CD4-positive, alpha-beta memory T cell (primary cell): ENCODE results near the gene SKA1. TPM values are rescaled to one million over a fixed set of nuclear protein-coding genes. Genes with fewer than 3 reads are reported as not detected.

Experiments
- CTCF ChIA-PET: fragments of 350-600 bp; sonication (Branson Sonifier 250); formaldehyde crosslinking; loops from one replicate; lab custom pipeline; 2021; ENCODE audit warnings: inconsistent platforms; ENCODE audit not compliant: partially characterized antibody; lab: Charles Lee
- POLR2A ChIA-PET: fragments of 350-600 bp; sonication (Branson Sonifier 250); formaldehyde crosslinking; loops from one replicate; lab custom pipeline; 2021; ENCODE audit not compliant: partially characterized antibody; lab: Charles Lee
- DNase-seq, 5 donors: peaks; one replicate each; pipeline versions ENCODE4 v3.0.0 to v3.0.0-alpha.2; 2020 to 2022; ENCODE audit warnings: mixed read lengths in 1 of 5
- H3K27ac ChIP-seq: one replicate; pipeline ENCODE4 v1.7.0; 2013; ENCODE audit warnings: low read depth, low read length
- H3K27me3 ChIP-seq: 2 replicates; pipeline ENCODE4 v1.7.0; 2013; ENCODE audit warnings: mild to moderate bottlenecking, low read length, moderate library complexity; ENCODE audit not compliant: insufficient read depth
- H3K36me3 ChIP-seq: 2 replicates; pipeline ENCODE4 v1.7.0; 2013; ENCODE audit warnings: mild to moderate bottlenecking, low read length, moderate library complexity; ENCODE audit not compliant: insufficient read depth
- H3K4me1 ChIP-seq: 2 replicates; pipeline ENCODE4 v1.7.0; 2013; ENCODE audit warnings: mild to moderate bottlenecking, low read length, moderate library complexity; ENCODE audit not compliant: insufficient read depth
- H3K4me3 ChIP-seq, 2 donors: one replicate each; pipeline ENCODE4 v1.7.0; 2013; ENCODE audit warnings: low read length in 2 of 2, mild to moderate bottlenecking in 1 of 2
- H3K9me3 ChIP-seq, 2 donors: one replicate each; pipeline ENCODE4 v1.7.0; 2013; ENCODE audit warnings: low read length in 2 of 2, control low read depth in 1 of 2; ENCODE audit not compliant: control insufficient read depth in 1 of 2
- H3K27ac Mint-ChIP-seq, 7 donors: one replicate each; pipeline ENCODE4 v1.8.0; 2020 to 2021; ENCODE audit warnings: mixed read lengths in 7 of 7, mild to moderate bottlenecking in 6 of 7, inconsistent platforms in 3 of 7, moderate library complexity in 3 of 7
- H3K27me3 Mint-ChIP-seq, 2 donors: one replicate each; pipeline ENCODE4 v1.8.0; 2020 to 2021; ENCODE audit warnings: mixed read lengths in 2 of 2
- H3K36me3 Mint-ChIP-seq, 2 donors: one replicate each; pipeline ENCODE4 v1.8.0; 2020 to 2021; ENCODE audit warnings: mixed read lengths in 2 of 2, inconsistent platforms in 1 of 2, mild to moderate bottlenecking in 1 of 2
- H3K4me1 Mint-ChIP-seq, 4 donors: one replicate each; pipeline ENCODE4 v1.8.0; 2020 to 2021; ENCODE audit warnings: mixed read lengths in 4 of 4, mild to moderate bottlenecking in 1 of 4
- H3K4me3 Mint-ChIP-seq, 8 donors: one replicate each; pipeline ENCODE4 v1.8.0; 2020 to 2021; ENCODE audit warnings: mixed read lengths in 8 of 8, mild to moderate bottlenecking in 7 of 8, moderate library complexity in 6 of 8, inconsistent platforms in 3 of 8
- H3K9me3 Mint-ChIP-seq, 8 donors: one replicate each; pipeline ENCODE4 v1.8.0; 2020 to 2021; ENCODE audit warnings: mixed read lengths in 8 of 8, mild to moderate bottlenecking in 5 of 8, inconsistent platforms in 3 of 8, moderate library complexity in 1 of 8
- intact Hi-C: fragments of 100-400 bp; cut with micrococcal nuclease; formaldehyde crosslinking; loops from one replicate; pipeline ENCODE4 v1.15.1; 2023
- polyA plus RNA-seq, 2 donors: library from polyadenylated mRNA; unstranded; fragments of 300-500 nt; fragmentation: Illumina TruSeq; gene quantifications; one replicate each; pipeline ENCODE4 v1.2.3, GENCODE V29; 2021
- total RNA-seq, 2 experiments: library from RNA; stranded (reverse); gene quantifications; one replicate each; pipeline ENCODE4 v1.2.3, GENCODE V29; 2021

The SKA1 gene
- total and polyA plus RNA-seq, 4 experiments from 2014 or later = 0.16 to 0.47 (median 0.28) TPM; not detected in 1

GRCh38 chr18:50369672-50370071 lies 5.2 kb upstream of the SKA1 start:
- Mint-ChIP-seq H3K27ac (no peak overlapping the region), H3K27me3 (peaks cover 29 to 30% of the 10 kb centered on the region in 2 donors), H3K4me1 (peaks cover 2 to 5% (median 4%) of the 10 kb centered on the region in 4 donors), H3K4me3 (no peak overlapping the region), H3K36me3 (peaks cover 6 to 10% of the 10 kb centered on the region in 2 donors), H3K9me3 (peaks cover 0 to 30% (median 22%) of the 10 kb centered on the region in 8 donors)
- H3K27me3 ChIP-seq = peaks cover 5% of the 10 kb centered on the region
- H3K4me3 ChIP-seq = no peak overlapping the region
- no peaks in the 10 kb centered on the region for H3K36me3 ChIP-seq
- H3K4me1 ChIP-seq = peaks cover 7% of the 10 kb centered on the region
- intact Hi-C loops = loop anchor here (5.0 kb wide), 1 partner anchor 557 kb away; the partner anchor contains the start of gene ACAA2
- DNase-seq = no peak
- ChIA-PET CTCF (interaction anchor here (0.6 to 5.8 kb wide), 2 partner anchors 13 to 579 kb away, joined by 3 to 26 read pairs; no protein-coding TSS in a partner anchor), POLR2A (no interaction called here)
- H3K27ac ChIP-seq = no peak overlapping the region
- no peaks in the 10 kb centered on the region for H3K9me3 ChIP-seq

- peaks cover 6 to 15% (median 11%) of the 10 kb centered on the region in 4 donors for H3K4me1 Mint-ChIP-seq
- H3K27ac ChIP-seq = no peak overlapping the region
- no peaks in the 10 kb centered on the region for H3K9me3 ChIP-seq
- ChIA-PET POLR2A (no interaction called here), CTCF (interaction anchor here (5.8 kb wide), 1 partner anchor 16 kb away, joined by 26 read pairs; no protein-coding TSS in a partner anchor)
- H3K4me3 Mint-ChIP-seq = no peak overlapping the region
- H3K27me3 ChIP-seq = peaks cover 5% of the 10 kb centered on the region
- no peak overlapping the region for H3K4me3 ChIP-seq
- no peak for DNase-seq
- peaks cover 0 to 29% (median 22%) of the 10 kb centered on the region in 8 donors for H3K9me3 Mint-ChIP-seq
- H3K27ac Mint-ChIP-seq = no peak overlapping the region
- peaks cover 14% of the 10 kb centered on the region for H3K4me1 ChIP-seq
- peaks cover 18 to 20% of the 10 kb centered on the region in 2 donors for H3K27me3 Mint-ChIP-seq
- no peaks in the 10 kb centered on the region for H3K36me3 ChIP-seq
- intact Hi-C loops = loop anchor here (5.0 kb wide), 1 partner anchor 560 kb away; the partner anchor contains the start of gene ACAA2
- peaks cover 6 to 10% of the 10 kb centered on the region in 2 donors for H3K36me3 Mint-ChIP-seq
Observed at GRCh38 chr18:50372743-50373142, 2.1 kb upstream of the SKA1 start.

GRCh38 chr18:50373561-50374219 lies 1.2 kb upstream of the SKA1 start:
- no peaks in the 10 kb centered on the region for H3K9me3 ChIP-seq
- ChIA-PET POLR2A (interaction anchor here (0.9 to 1.9 kb wide), 3 partner anchors 84 to 92 kb away, joined by 3 to 13 read pairs (median 3); partner anchors contain the start of gene MBD1), CTCF (interaction anchor here (1.5 to 5.8 kb wide), 3 partner anchors 15 to 106 kb away, joined by 3 to 26 read pairs (median 3); no protein-coding TSS in a partner anchor)
- H3K36me3 ChIP-seq = no peaks in the 10 kb centered on the region
- H3K27me3 ChIP-seq = peaks cover 5% of the 10 kb centered on the region
- peaks cover 14% of the 10 kb centered on the region for H3K4me1 ChIP-seq
- no peak overlapping the region for H3K4me3 ChIP-seq
- no peak for DNase-seq
- intact Hi-C loops = loop anchor here (1.0 to 5.0 kb wide), 6 partner anchors 16 to 913 kb away; partner anchors contain the start of genes ACAA2, CXXC1, DYM and MEX3C
- peaks cover 6 to 10% of the 10 kb centered on the region in 2 donors for H3K36me3 Mint-ChIP-seq
- H3K27me3 Mint-ChIP-seq = peaks cover 14 to 15% of the 10 kb centered on the region in 2 donors
- H3K4me1 Mint-ChIP-seq = peaks cover 6 to 15% (median 11%) of the 10 kb centered on the region in 4 donors
- peak overlapping the region in 3 of 7 donors; percentile 89 to 94 (median 91) for H3K27ac Mint-ChIP-seq
- H3K27ac ChIP-seq = no peak overlapping the region
- H3K4me3 Mint-ChIP-seq = peak overlapping the region in 2 of 8 donors; percentile 20 to 85
- peaks cover 0 to 23% (median 17%) of the 10 kb centered on the region in 8 donors for H3K9me3 Mint-ChIP-seq

GRCh38 chr18:50374220-50374752 lies 560 bp upstream of the SKA1 start:
- Histone ChIP-seq H3K27me3 (peaks cover 5% of the 10 kb centered on the region), H3K9me3 (no peaks in the 10 kb centered on the region), H3K4me3 (peak overlapping the region; percentile 19 to 60), H3K36me3 (no peaks in the 10 kb centered on the region), H3K4me1 (peaks cover 14% of the 10 kb centered on the region), H3K27ac (peak overlapping the region; percentile 57)
- Mint-ChIP-seq H3K4me3 (peak overlapping the region; percentile 79 to 85 (median 82)), H3K4me1 (peaks cover 6 to 15% (median 11%) of the 10 kb centered on the region in 4 donors), H3K36me3 (peaks cover 4 to 10% of the 10 kb centered on the region in 2 donors), H3K27me3 (peaks cover 11 to 13% of the 10 kb centered on the region in 2 donors), H3K9me3 (peaks cover 0 to 18% (median 12%) of the 10 kb centered on the region in 8 donors), H3K27ac (peak overlapping the region; percentile 81 to 94 (median 91))
- ChIA-PET POLR2A (interaction anchor here (0.9 to 1.9 kb wide), 6 partner anchors 67 to 504 kb away, joined by 3 to 13 read pairs (median 4); partner anchors contain the start of genes MBD1 and ME2), CTCF (interaction anchor here (1.5 to 5.8 kb wide), 3 partner anchors 15 to 106 kb away, joined by 3 to 26 read pairs (median 3); no protein-coding TSS in a partner anchor)
- no peak for DNase-seq
- intact Hi-C loops = loop anchor here (1.0 to 5.0 kb wide), 6 partner anchors 17 to 914 kb away; partner anchors contain the start of genes ACAA2, CXXC1, DYM and MEX3C

GRCh38 chr18:50377061-50377798 lies 2.4 kb downstream of the SKA1 start:
- H3K36me3 ChIP-seq = no peaks in the 10 kb centered on the region
- ChIA-PET POLR2A (no interaction called here), CTCF (interaction anchor here (1.4 to 1.5 kb wide), 2 partner anchors 20 to 109 kb away, joined by 4 to 6 read pairs; no protein-coding TSS in a partner anchor)
- H3K9me3 ChIP-seq = no peaks in the 10 kb centered on the region
- H3K27ac Mint-ChIP-seq = no peak overlapping the region
- DNase-seq = no peak
- peaks cover 14% of the 10 kb centered on the region for H3K4me1 ChIP-seq
- intact Hi-C loops = no loop called here
- H3K36me3 Mint-ChIP-seq = no peaks in the 10 kb centered on the region
- no peaks in the 10 kb centered on the region for H3K27me3 ChIP-seq
- peaks cover 6 to 15% (median 11%) of the 10 kb centered on the region in 4 donors for H3K4me1 Mint-ChIP-seq
- no peaks in the 10 kb centered on the region for H3K9me3 Mint-ChIP-seq
- no peak overlapping the region for H3K27ac ChIP-seq
- no peak overlapping the region for H3K4me3 Mint-ChIP-seq
- H3K4me3 ChIP-seq = no peak overlapping the region
- H3K27me3 Mint-ChIP-seq = no peaks in the 10 kb centered on the region

GRCh38 chr18:50388988-50389387 lies 14.1 kb downstream of the SKA1 start:
- Mint-ChIP-seq H3K27ac (no peak overlapping the region), H3K36me3 (no peaks in the 10 kb centered on the region), H3K9me3 (no peaks in the 10 kb centered on the region), H3K4me3 (no peak overlapping the region), H3K27me3 (no peaks in the 10 kb centered on the region), H3K4me1 (no peaks in the 10 kb centered on the region)
- no peak for DNase-seq
- no peaks in the 10 kb centered on the region for H3K4me1 ChIP-seq
- no peak overlapping the region for H3K27ac ChIP-seq
- no peak overlapping the region for H3K4me3 ChIP-seq
- H3K27me3 ChIP-seq = no peaks in the 10 kb centered on the region
- ChIA-PET POLR2A (no interaction called here), CTCF (interaction anchor here (5.4 kb wide), 1 partner anchor 32 kb away, joined by 18 read pairs; no protein-coding TSS in a partner anchor)
- H3K36me3 ChIP-seq = no peaks in the 10 kb centered on the region
- intact Hi-C loops = no loop called here
- no peaks in the 10 kb centered on the region for H3K9me3 ChIP-seq
